Fibroblast of mammary gland (primary cell): ENCODE data around the gene OSCP1.
"Not testable (repeated sequence)": the region's sequence is repeated elsewhere in the genome, so short reads cannot be mapped to it uniquely, and the experiment has no call there.

ENCODE experiments used
- DNase-seq: peaks from one replicate; pipeline ENCODE4 v3.0.0-alpha.2; 2010; ENCODE audit warnings: low read depth
- H3K4me3 ChIP-seq: 2 replicates; pipeline ENCODE4 v1.5.1; 2011; ENCODE audit warnings: low read depth, mild to moderate bottlenecking, low read length, moderate library complexity; ENCODE audit not compliant: control insufficient read depth
- TF ChIP-seq, protein P1 (sequence below): conservative IDR thresholded peaks from 2 replicates; pipeline ENCODE4 v1.5.1; 2011; ENCODE audit warnings: low read depth, low read length, inconsistent platforms; ENCODE audit not compliant: control insufficient read depth, insufficient read depth

The OSCP1 gene

GRCh38 chr1:36480161-36480560 lies 29.9 kb upstream of the OSCP1 start:
- no peak overlapping the region for H3K4me3 ChIP-seq
- no peak for DNase-seq
- TF ChIP-seq, protein P1, sequence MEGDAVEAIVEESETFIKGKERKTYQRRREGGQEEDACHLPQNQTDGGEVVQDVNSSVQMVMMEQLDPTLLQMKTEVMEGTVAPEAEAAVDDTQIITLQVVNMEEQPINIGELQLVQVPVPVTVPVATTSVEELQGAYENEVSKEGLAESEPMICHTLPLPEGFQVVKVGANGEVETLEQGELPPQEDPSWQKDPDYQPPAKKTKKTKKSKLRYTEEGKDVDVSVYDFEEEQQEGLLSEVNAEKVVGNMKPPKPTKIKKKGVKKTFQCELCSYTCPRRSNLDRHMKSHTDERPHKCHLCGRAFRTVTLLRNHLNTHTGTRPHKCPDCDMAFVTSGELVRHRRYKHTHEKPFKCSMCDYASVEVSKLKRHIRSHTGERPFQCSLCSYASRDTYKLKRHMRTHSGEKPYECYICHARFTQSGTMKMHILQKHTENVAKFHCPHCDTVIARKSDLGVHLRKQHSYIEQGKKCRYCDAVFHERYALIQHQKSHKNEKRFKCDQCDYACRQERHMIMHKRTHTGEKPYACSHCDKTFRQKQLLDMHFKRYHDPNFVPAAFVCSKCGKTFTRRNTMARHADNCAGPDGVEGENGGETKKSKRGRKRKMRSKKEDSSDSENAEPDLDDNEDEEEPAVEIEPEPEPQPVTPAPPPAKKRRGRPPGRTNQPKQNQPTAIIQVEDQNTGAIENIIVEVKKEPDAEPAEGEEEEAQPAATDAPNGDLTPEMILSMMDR = no peak

- TF ChIP-seq, protein P1 = no peak
- no peak for DNase-seq
These were observed 29.3 kb upstream of the OSCP1 start for GRCh38 chr1:36479505-36480051.

DNA sequence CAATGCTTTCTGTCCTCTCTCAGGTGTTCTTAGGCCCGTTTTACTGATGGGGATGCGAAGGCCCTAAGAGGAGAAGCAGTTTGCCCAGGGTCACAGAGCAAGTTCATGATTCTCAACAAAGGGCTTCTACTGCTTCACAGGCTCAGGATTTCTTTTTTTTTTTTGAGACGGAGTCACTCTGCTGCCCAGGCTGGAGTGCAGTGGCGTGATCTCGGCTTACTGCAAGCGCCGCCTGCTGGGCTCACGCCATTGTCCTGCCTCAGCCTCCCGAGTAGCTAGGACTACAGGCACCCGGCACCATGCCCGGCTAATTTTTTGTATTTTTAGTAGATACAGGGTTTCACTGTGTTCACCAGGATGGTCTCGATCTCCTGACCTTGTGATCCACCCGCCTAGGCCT lies 27.4 kb upstream of the OSCP1 start:
- not testable (repeated sequence) for H3K4me3 ChIP-seq, DNase-seq

More at GRCh38 chr1:36479505-36480051, 29.3 kb upstream of the OSCP1 start:
- H3K4me3 ChIP-seq = no peak overlapping the region

- H3K4me3 ChIP-seq = no peak overlapping the region
- DNase-seq = no peak
- TF ChIP-seq, protein P1 = no peak
These were observed 26.7 kb upstream of the OSCP1 start for GRCh38 chr1:36476945-36477344.

DNA sequence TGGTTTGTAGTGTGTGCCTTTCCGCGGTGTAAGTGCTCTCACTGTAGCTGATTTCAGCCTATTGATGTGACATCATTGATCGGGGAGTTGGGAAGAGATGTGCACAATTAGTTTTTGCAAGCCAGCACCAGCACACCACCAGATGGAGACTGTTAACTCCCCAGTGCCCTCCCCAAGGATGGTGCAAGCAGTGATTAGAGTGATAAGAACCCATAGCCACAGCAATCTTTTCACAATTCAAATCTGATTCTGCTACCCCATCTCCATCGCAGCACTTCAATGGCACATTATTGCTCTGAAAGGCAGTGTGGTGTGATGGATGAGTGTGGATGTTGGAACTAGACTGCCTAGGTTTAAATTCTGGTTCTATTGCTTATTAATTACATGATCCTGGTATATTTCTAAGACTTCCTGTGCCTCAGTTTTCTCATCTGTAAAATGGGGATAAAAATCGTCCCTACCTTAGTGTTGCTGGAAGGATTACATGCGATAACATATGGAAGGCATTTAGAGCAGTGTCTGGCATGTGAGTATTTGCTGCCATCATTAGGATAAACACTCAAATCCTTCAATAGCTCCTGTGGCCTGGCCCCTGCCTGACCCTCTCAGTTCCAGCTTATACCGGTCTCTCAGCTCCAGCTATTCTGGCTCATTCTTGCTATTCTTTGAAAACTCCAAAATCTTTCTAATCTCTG lies 25.8 kb upstream of the OSCP1 start:
- no peak for DNase-seq
- no peak overlapping the region for H3K4me3 ChIP-seq
- TF ChIP-seq, protein P1 = no peak

DNA sequence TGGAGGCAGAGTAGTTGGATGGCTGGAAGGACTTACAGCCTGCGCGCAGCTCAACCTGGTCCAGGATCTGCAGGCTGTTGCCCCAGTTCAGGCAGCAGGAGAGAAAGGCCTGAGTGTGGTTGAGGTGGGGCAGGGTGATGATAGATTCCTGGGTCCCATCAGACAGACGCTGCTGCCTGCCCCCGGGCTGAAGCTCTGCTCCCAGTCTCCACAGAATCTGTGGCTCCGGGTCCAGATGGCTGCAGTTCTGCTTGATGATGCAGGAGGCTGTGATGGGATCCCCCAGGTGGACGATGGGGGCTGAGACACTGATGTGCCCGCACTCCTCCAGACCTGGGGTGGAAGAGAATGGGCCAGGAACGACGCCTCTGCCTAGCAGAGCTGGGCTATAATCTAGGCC lies 25.1 kb upstream of the OSCP1 start:
- TF ChIP-seq, protein P1 = no peak

GRCh38 chr1:36472656-36473055 lies 22.4 kb upstream of the OSCP1 start:
- TF ChIP-seq, protein P1 = no peak
- DNase-seq = no peak
- no peak overlapping the region for H3K4me3 ChIP-seq

More for the DNA sequence above, 25.1 kb upstream of the OSCP1 start:
- no peak overlapping the region for H3K4me3 ChIP-seq
- DNase-seq = no peak
